ENCODE results near the gene VSTM4.

VSTM4 gene

GRCh38 chr10:49151025-49151445 lies 35.7 kb upstream of the VSTM4 start:
- no peak overlapping the region for H3K4me3 ChIP-seq (ENCODE audit: low read depth, low read length)
- CTCF ChIA-PET: interaction anchor here (1.5 kb wide), 1 partner anchor 11 kb away, joined by 6 read pairs; no protein-coding TSS in a partner anchor
- no peak for TF ChIP-seq CTCF (IDR thresholded peaks at IDR 0.05; ENCODE audit: insufficient read depth, low read length, missing control alignments)
- POLR2A ChIA-PET: interaction anchor here (1.5 kb wide), 1 partner anchor 12 kb away, joined by 5 read pairs; no protein-coding TSS in a partner anchor
- DNase-seq (ENCODE audit: low read depth, low spot score): no peak

- no peak for DNase-seq (ENCODE audit: low read depth, low spot score)
- POLR2A ChIA-PET: interaction anchor here (1.5 kb wide), 1 partner anchor 11 kb away, joined by 5 read pairs; no protein-coding TSS in a partner anchor
- H3K4me3 ChIP-seq (ENCODE audit: low read depth, low read length): no peak overlapping the region
- CTCF ChIA-PET: interaction anchor here (1.5 kb wide), 1 partner anchor 11 kb away, joined by 6 read pairs; no protein-coding TSS in a partner anchor
- TF ChIP-seq CTCF (IDR thresholded peaks at IDR 0.05; ENCODE audit: insufficient read depth, low read length, missing control alignments): no peak
Observed at GRCh38 chr10:49150426-49150825, 35.1 kb upstream of the VSTM4 start.

- TF ChIP-seq CTCF (IDR thresholded peaks at IDR 0.05; ENCODE audit: insufficient read depth, low read length, missing control alignments): no peak
- H3K4me3 ChIP-seq (ENCODE audit: low read depth, low read length): no peak overlapping the region
- ChIA-PET CTCF (interaction anchor here (1.5 kb wide), 1 partner anchor 12 kb away, joined by 6 read pairs; no protein-coding TSS in a partner anchor), POLR2A (interaction anchor here (1.5 kb wide), 1 partner anchor 11 kb away, joined by 5 read pairs; no protein-coding TSS in a partner anchor)
- no peak for DNase-seq (ENCODE audit: low read depth, low spot score)
Observed at GRCh38 chr10:49149881-49150280, 34.6 kb upstream of the VSTM4 start.

- TF ChIP-seq CTCF (IDR thresholded peaks at IDR 0.05; ENCODE audit: insufficient read depth, low read length, missing control alignments): no peak
- H3K4me3 ChIP-seq (ENCODE audit: low read depth, low read length): no peak overlapping the region
- DNase-seq (ENCODE audit: low read depth, low spot score): no peak
- ChIA-PET POLR2A (no interaction called here), CTCF (no interaction called here)
Observed at GRCh38 chr10:49144058-49144720, 28.9 kb upstream of the VSTM4 start.

GRCh38 chr10:49143249-49143648 lies 27.9 kb upstream of the VSTM4 start:
- ChIA-PET CTCF (no interaction called here), POLR2A (no interaction called here)
- no peak overlapping the region for H3K4me3 ChIP-seq (ENCODE audit: low read depth, low read length)
- DNase-seq (ENCODE audit: low read depth, low spot score): no peak
- no peak for TF ChIP-seq CTCF (IDR thresholded peaks at IDR 0.05; ENCODE audit: insufficient read depth, low read length, missing control alignments)

GRCh38 chr10:49141541-49142332 lies 26.4 kb upstream of the VSTM4 start:
- POLR2A ChIA-PET: interaction anchor here (0.6 kb wide), 1 partner anchor 43 kb away, joined by 3 read pairs; no protein-coding TSS in a partner anchor
- H3K4me3 ChIP-seq (ENCODE audit: low read depth, low read length): no peak overlapping the region
- CTCF ChIA-PET: interaction anchor here (1.0 to 1.7 kb wide), 2 partner anchors 20 to 21 kb away, joined by 3 to 7 read pairs; no protein-coding TSS in a partner anchor
- no peak for TF ChIP-seq CTCF (IDR thresholded peaks at IDR 0.05; ENCODE audit: insufficient read depth, low read length, missing control alignments)
- no peak for DNase-seq (ENCODE audit: low read depth, low spot score)
